Measurements from ENCODE around the gene CTNNA2.

The CTNNA2 gene

DNA sequence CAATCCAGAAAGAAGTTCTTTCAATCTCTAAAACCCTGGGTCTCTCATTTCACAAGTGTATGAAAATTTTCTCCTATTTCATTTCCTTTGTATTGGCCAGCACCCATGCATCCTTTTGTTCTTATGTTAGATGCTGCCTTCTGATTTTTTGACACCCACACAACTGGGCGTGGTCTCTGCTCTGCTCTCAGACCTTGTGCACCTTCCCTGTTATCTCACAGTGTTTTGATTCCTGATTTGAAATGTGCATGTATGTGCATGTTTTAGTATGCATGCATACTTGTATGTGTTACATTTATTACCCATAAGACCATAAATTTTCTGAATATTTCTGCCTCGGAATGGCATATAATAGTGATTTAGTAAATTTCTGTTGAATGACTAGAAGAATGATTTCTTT is 152.2 kb downstream of the CTNNA2 start:
- Histone ChIP-seq H2AFZ (ENCODE audit: low read depth, low read length) (no peak overlapping the region), H3K9me3 (ENCODE audit: control insufficient read depth, low read length) (no peaks in the 10 kb centered on the region), H4K8ac (ENCODE audit: low read length) (no peak overlapping the region), H3K14ac (ENCODE audit: low read length in 2 of 2) (no peak overlapping the region), H3K9ac (ENCODE audit: low read length) (no peak overlapping the region), H3K36me3 (ENCODE audit: control insufficient read depth in 1 of 2, insufficient read depth in 2 of 2, low read depth in 1 of 2, low read length in 2 of 2) (no peaks in the 10 kb centered on the region), H3K18ac (ENCODE audit: low read depth in 1 of 2, low read length in 2 of 2) (no peak overlapping the region), H3K4me1 (ENCODE audit: control insufficient read depth, insufficient read depth, low read depth, low read length) (no peaks in the 10 kb centered on the region), H2AK5ac (ENCODE audit: low read length, severe bottlenecking) (no peak overlapping the region), H2BK5ac (ENCODE audit: low read depth, low read length, poor library complexity, severe bottlenecking) (no peak overlapping the region), H4K91ac (ENCODE audit: low read length) (no peak overlapping the region), H3K23ac (ENCODE audit: low read length in 2 of 2) (no peak overlapping the region), H2BK15ac (ENCODE audit: low read depth, poor library complexity, severe bottlenecking) (no peak overlapping the region), H3K4ac (ENCODE audit: low read depth in 1 of 2, low read length in 2 of 2) (no peak overlapping the region), H3K4me3 (ENCODE audit: insufficient read depth in 1 of 2, low read depth in 1 of 2, low read length in 2 of 2) (no peak overlapping the region), H2BK12ac (ENCODE audit: low read length in 2 of 2) (no peak overlapping the region), H3K4me2 (ENCODE audit: low read length, poor library complexity, severe bottlenecking) (no peak overlapping the region), H3K27me3 (ENCODE audit: control insufficient read depth in 1 of 2, insufficient read depth in 1 of 2, low read length in 2 of 2) (no peaks in the 10 kb centered on the region), H3K79me1 (replicated peaks; ENCODE audit: low read length, poor library complexity, severe bottlenecking) (no peaks in the 10 kb centered on the region), H2BK120ac (ENCODE audit: low read depth, low read length) (no peak overlapping the region), H3K27ac (ENCODE audit: low read length, poor library complexity, severe bottlenecking) (no peak overlapping the region)
- WGBS: 100% methylated on average over 1 of the region's 2 CpGs
- DNase-seq: no peak

DNA sequence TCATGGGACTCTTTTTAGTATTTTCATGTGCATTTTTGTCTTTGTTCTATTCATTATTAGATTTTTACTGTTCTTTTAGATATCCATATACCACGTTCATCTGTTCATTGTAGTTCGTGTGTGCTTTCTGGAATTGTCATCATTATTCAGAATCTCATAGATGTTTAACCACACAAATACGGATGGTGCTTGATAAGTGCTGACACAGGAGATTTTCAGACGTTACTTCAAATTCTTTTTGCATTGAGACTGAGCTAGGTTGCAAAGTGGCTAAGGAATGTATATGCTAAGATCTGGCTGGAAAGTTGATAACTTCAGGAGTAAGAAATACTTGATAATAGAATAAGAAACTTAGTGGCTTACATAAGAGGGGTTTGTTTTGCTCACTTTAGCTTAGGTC is 153.6 kb downstream of the CTNNA2 start:
- Histone ChIP-seq H3K4ac (ENCODE audit: low read depth in 1 of 2, low read length in 2 of 2) (no peak overlapping the region), H2BK120ac (ENCODE audit: low read depth, low read length) (no peak overlapping the region), H3K23ac (ENCODE audit: low read length in 2 of 2) (no peak overlapping the region), H2BK15ac (ENCODE audit: low read depth, poor library complexity, severe bottlenecking) (no peak overlapping the region), H3K14ac (ENCODE audit: low read length in 2 of 2) (no peak overlapping the region), H3K4me1 (ENCODE audit: control insufficient read depth, insufficient read depth, low read depth, low read length) (no peaks in the 10 kb centered on the region), H3K27ac (ENCODE audit: low read length, poor library complexity, severe bottlenecking) (no peak overlapping the region), H3K79me1 (replicated peaks; ENCODE audit: low read length, poor library complexity, severe bottlenecking) (no peaks in the 10 kb centered on the region), H2BK12ac (ENCODE audit: low read length in 2 of 2) (no peak overlapping the region), H3K36me3 (ENCODE audit: control insufficient read depth in 1 of 2, insufficient read depth in 2 of 2, low read depth in 1 of 2, low read length in 2 of 2) (no peaks in the 10 kb centered on the region), H2BK5ac (ENCODE audit: low read depth, low read length, poor library complexity, severe bottlenecking) (no peak overlapping the region), H2AK5ac (ENCODE audit: low read length, severe bottlenecking) (no peak overlapping the region), H2AFZ (ENCODE audit: low read depth, low read length) (no peak overlapping the region), H3K18ac (ENCODE audit: low read depth in 1 of 2, low read length in 2 of 2) (no peak overlapping the region), H3K4me3 (ENCODE audit: insufficient read depth in 1 of 2, low read depth in 1 of 2, low read length in 2 of 2) (no peak overlapping the region), H3K27me3 (ENCODE audit: control insufficient read depth in 1 of 2, insufficient read depth in 1 of 2, low read length in 2 of 2) (no peaks in the 10 kb centered on the region), H3K4me2 (ENCODE audit: low read length, poor library complexity, severe bottlenecking) (no peak overlapping the region), H4K91ac (ENCODE audit: low read length) (no peak overlapping the region), H4K8ac (ENCODE audit: low read length) (no peak overlapping the region), H3K9me3 (ENCODE audit: control insufficient read depth, low read length) (no peaks in the 10 kb centered on the region), H3K9ac (ENCODE audit: low read length) (no peak overlapping the region)
- DNase-seq: no peak
- WGBS: 80% methylated on average over 3 of the region's 4 CpGs

DNA sequence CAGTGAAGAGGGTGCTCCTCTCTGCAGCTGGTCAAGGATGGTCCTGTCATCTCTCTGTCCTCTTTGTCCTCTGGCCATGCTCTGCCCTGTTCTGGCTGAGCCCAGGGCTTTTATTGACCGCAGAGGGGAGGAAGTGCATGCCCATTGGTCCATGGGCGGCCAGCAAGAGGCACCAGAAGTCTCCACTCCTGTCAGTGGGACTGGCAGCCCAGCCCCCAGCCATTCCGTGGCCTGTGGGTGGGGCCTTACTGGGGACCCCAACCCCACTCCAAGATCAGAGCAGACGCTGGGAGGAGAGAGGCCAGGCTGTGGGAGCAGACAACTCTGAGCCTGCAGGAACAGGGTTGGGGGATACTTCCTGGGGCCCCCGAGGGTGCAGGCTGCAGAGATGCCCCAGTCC is 156.9 kb downstream of the CTNNA2 start:
- no peak overlapping the region for H3K9ac ChIP-seq (ENCODE audit: low read length)
- no peaks in the 10 kb centered on the region for H3K27me3 ChIP-seq (ENCODE audit: control insufficient read depth in 1 of 2, insufficient read depth in 1 of 2, low read length in 2 of 2)
- H3K79me1 ChIP-seq (replicated peaks; ENCODE audit: low read length, poor library complexity, severe bottlenecking): no peaks in the 10 kb centered on the region
- no peak overlapping the region for H4K8ac ChIP-seq (ENCODE audit: low read length)
- no peaks in the 10 kb centered on the region for H3K4me1 ChIP-seq (ENCODE audit: control insufficient read depth, insufficient read depth, low read depth, low read length)
- no peak overlapping the region for H2BK15ac ChIP-seq (ENCODE audit: low read depth, poor library complexity, severe bottlenecking)
- no peak overlapping the region for H2BK120ac ChIP-seq (ENCODE audit: low read depth, low read length)
- no peak overlapping the region for H3K18ac ChIP-seq (ENCODE audit: low read depth in 1 of 2, low read length in 2 of 2)
- H3K27ac ChIP-seq (ENCODE audit: low read length, poor library complexity, severe bottlenecking): no peak overlapping the region
- no peak overlapping the region for H2AFZ ChIP-seq (ENCODE audit: low read depth, low read length)
- no peak overlapping the region for H4K91ac ChIP-seq (ENCODE audit: low read length)
- no peak overlapping the region for H3K14ac ChIP-seq (ENCODE audit: low read length in 2 of 2)
- H3K4me3 ChIP-seq (ENCODE audit: insufficient read depth in 1 of 2, low read depth in 1 of 2, low read length in 2 of 2): no peak overlapping the region
- H2AK5ac ChIP-seq (ENCODE audit: low read length, severe bottlenecking): no peak overlapping the region
- H3K4ac ChIP-seq (ENCODE audit: low read depth in 1 of 2, low read length in 2 of 2): no peak overlapping the region
- WGBS: 89% methylated on average over 5 of the region's 5 CpGs
- no peaks in the 10 kb centered on the region for H3K9me3 ChIP-seq (ENCODE audit: control insufficient read depth, low read length)
- no peak for DNase-seq
- H2BK12ac ChIP-seq (ENCODE audit: low read length in 2 of 2): no peak overlapping the region
- H3K23ac ChIP-seq (ENCODE audit: low read length in 2 of 2): no peak overlapping the region
- no peak overlapping the region for H3K4me2 ChIP-seq (ENCODE audit: low read length, poor library complexity, severe bottlenecking)
- H2BK5ac ChIP-seq (ENCODE audit: low read depth, low read length, poor library complexity, severe bottlenecking): no peak overlapping the region
- H3K36me3 ChIP-seq (ENCODE audit: control insufficient read depth in 1 of 2, insufficient read depth in 2 of 2, low read depth in 1 of 2, low read length in 2 of 2): no peaks in the 10 kb centered on the region

DNA sequence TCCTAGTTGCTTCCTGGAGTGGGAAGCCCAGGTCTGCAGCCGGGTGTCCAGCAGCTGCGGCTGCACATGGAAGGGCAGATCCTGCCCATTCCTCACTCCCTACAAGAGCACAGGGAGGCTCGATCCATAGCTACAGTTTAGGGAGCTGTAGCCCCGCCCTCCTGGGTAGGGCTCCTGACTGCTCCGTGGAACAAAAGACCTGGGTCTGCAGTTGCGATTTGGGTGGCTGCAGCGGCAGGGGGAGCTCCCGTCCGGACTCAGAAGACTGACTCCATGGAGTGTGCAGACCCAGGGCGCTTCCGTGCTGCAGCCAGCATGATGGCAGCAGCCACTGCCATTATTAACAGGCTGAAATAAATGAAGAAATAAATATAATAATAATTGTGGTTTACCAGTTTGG is 157.3 kb downstream of the CTNNA2 start:
- H3K27ac ChIP-seq (ENCODE audit: low read length, poor library complexity, severe bottlenecking): no peak overlapping the region
- no peak overlapping the region for H3K4me3 ChIP-seq (ENCODE audit: insufficient read depth in 1 of 2, low read depth in 1 of 2, low read length in 2 of 2)
- H3K14ac ChIP-seq (ENCODE audit: low read length in 2 of 2): no peak overlapping the region
- no peak overlapping the region for H2BK15ac ChIP-seq (ENCODE audit: low read depth, poor library complexity, severe bottlenecking)
- peak overlapping the region; percentile 32 for H2AFZ ChIP-seq (ENCODE audit: low read depth, low read length)
- H3K4ac ChIP-seq (ENCODE audit: low read depth in 1 of 2, low read length in 2 of 2): no peak overlapping the region
- no peak overlapping the region for H3K18ac ChIP-seq (ENCODE audit: low read depth in 1 of 2, low read length in 2 of 2)
- no peak overlapping the region for H3K23ac ChIP-seq (ENCODE audit: low read length in 2 of 2)
- H3K79me1 ChIP-seq (replicated peaks; ENCODE audit: low read length, poor library complexity, severe bottlenecking): no peaks in the 10 kb centered on the region
- H3K4me2 ChIP-seq (ENCODE audit: low read length, poor library complexity, severe bottlenecking): no peak overlapping the region
- H3K36me3 ChIP-seq (ENCODE audit: control insufficient read depth in 1 of 2, insufficient read depth in 2 of 2, low read depth in 1 of 2, low read length in 2 of 2): no peaks in the 10 kb centered on the region
- H4K91ac ChIP-seq (ENCODE audit: low read length): no peak overlapping the region
- H3K27me3 ChIP-seq (ENCODE audit: control insufficient read depth in 1 of 2, insufficient read depth in 1 of 2, low read length in 2 of 2): no peaks in the 10 kb centered on the region
- no peak overlapping the region for H2BK120ac ChIP-seq (ENCODE audit: low read depth, low read length)
- no peaks in the 10 kb centered on the region for H3K9me3 ChIP-seq (ENCODE audit: control insufficient read depth, low read length)
- no peak overlapping the region for H2AK5ac ChIP-seq (ENCODE audit: low read length, severe bottlenecking)
- DNase-seq: peak; percentile 30
- H2BK5ac ChIP-seq (ENCODE audit: low read depth, low read length, poor library complexity, severe bottlenecking): no peak overlapping the region
- no peak overlapping the region for H2BK12ac ChIP-seq (ENCODE audit: low read length in 2 of 2)
- WGBS: 34% methylated on average over 9 of the region's 11 CpGs
- H4K8ac ChIP-seq (ENCODE audit: low read length): no peak overlapping the region
- no peaks in the 10 kb centered on the region for H3K4me1 ChIP-seq (ENCODE audit: control insufficient read depth, insufficient read depth, low read depth, low read length)
- no peak overlapping the region for H3K9ac ChIP-seq (ENCODE audit: low read length)
